Measurements from ENCODE around the gene TNC. TPM values are rescaled to one million over a fixed set of nuclear protein-coding genes. Genes with fewer than 3 reads are reported as not detected.

Gene TNC
- total RNA-seq, 1 donor from 2014 or later = 52.9 TPM

DNA sequence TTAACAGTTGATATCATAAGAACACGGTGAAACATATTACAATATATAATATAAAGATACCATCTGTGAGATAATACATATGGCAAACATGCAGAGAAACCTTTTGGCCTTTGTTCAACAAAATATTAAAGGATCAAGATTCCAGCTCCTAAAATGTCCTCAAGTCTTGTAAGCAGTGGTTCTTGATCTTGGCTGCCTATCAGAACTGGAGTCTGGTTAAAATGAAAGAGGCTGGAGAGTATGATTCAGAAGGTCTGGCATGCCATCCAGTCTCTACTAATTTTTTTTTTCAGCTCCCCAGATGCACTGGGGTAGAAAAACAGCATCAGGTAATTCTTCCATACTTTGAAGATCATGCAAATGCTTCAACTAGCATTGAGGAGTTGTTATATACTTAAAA lies 83.2 kb downstream of the TNC start:
- Histone ChIP-seq H3K27ac (no peak overlapping the region), H3K9me3 (no peaks in the 10 kb centered on the region), H3K36me3 (peaks cover 6% of the 10 kb centered on the region), H3K27me3 (no peaks in the 10 kb centered on the region), H3K4me1 (peaks cover 10% of the 10 kb centered on the region), H3K4me3 (no peak overlapping the region)
- intact Hi-C loops (cut with DNase I) = no loop called here
- TF ChIP-seq, protein P1, sequence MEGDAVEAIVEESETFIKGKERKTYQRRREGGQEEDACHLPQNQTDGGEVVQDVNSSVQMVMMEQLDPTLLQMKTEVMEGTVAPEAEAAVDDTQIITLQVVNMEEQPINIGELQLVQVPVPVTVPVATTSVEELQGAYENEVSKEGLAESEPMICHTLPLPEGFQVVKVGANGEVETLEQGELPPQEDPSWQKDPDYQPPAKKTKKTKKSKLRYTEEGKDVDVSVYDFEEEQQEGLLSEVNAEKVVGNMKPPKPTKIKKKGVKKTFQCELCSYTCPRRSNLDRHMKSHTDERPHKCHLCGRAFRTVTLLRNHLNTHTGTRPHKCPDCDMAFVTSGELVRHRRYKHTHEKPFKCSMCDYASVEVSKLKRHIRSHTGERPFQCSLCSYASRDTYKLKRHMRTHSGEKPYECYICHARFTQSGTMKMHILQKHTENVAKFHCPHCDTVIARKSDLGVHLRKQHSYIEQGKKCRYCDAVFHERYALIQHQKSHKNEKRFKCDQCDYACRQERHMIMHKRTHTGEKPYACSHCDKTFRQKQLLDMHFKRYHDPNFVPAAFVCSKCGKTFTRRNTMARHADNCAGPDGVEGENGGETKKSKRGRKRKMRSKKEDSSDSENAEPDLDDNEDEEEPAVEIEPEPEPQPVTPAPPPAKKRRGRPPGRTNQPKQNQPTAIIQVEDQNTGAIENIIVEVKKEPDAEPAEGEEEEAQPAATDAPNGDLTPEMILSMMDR (IDR thresholded peaks at IDR 0.05) = no peak
- peak; percentile 24 for ATAC-seq
- DNase-seq = no peak

DNA sequence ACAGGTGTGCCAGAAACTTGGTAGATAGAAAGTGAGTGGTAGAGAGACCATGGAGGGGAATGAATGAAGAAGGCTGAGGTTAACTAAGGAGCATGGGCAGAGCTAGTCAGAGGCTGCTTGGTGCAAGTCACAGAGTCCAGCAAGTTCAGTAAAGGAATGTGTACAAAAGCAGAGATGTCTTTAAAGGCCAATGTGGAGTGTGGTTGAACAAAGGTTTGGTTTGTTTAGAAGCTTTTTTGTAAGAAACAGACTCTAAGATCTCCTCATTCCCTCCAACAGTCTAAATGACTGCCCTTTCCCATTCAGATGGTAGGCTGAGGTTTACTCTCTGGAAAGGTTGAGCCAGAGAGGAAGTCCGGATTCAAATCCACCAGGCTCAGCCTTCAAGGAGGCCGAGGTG lies 84.2 kb downstream of the TNC start:
- no peak for DNase-seq
- no peak for ATAC-seq
- H3K4me3 ChIP-seq = no peak overlapping the region
- H3K27ac ChIP-seq = no peak overlapping the region
- intact Hi-C loops (cut with DNase I) = no loop called here
- no peaks in the 10 kb centered on the region for H3K9me3 ChIP-seq
- TF ChIP-seq, protein P1 (IDR thresholded peaks at IDR 0.05) = no peak
- no peaks in the 10 kb centered on the region for H3K27me3 ChIP-seq
- peaks cover 6% of the 10 kb centered on the region for H3K36me3 ChIP-seq
- peaks cover 10% of the 10 kb centered on the region for H3K4me1 ChIP-seq

DNA sequence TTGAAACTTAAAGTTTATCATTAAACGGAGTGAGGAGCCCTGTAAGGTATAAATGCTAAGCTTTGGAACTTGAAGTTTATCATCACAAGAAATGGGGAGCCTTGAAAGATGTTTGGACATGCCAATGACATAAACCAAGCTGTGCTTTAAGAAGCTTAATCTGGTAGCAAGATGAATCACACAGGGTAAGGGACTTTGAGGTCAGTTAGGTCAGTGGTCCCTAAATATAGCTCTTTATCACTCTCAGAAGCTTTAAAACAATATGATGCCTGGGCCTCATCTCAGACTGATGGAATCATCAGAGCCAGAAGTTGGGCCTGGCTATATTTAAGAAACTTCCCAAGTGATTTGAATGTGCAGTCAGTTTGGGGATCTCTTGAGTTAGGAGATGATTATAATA lies 85.7 kb downstream of the TNC start:
- Histone ChIP-seq H3K36me3 (peaks cover 6% of the 10 kb centered on the region), H3K4me1 (peaks cover 10% of the 10 kb centered on the region), H3K4me3 (no peak overlapping the region), H3K27me3 (no peaks in the 10 kb centered on the region), H3K27ac (no peak overlapping the region), H3K9me3 (no peaks in the 10 kb centered on the region)
- ATAC-seq (no peak), DNase-seq (no peak)
- TF ChIP-seq, protein P1 (IDR thresholded peaks at IDR 0.05) = no peak
- intact Hi-C loops (cut with DNase I) = no loop called here

DNA sequence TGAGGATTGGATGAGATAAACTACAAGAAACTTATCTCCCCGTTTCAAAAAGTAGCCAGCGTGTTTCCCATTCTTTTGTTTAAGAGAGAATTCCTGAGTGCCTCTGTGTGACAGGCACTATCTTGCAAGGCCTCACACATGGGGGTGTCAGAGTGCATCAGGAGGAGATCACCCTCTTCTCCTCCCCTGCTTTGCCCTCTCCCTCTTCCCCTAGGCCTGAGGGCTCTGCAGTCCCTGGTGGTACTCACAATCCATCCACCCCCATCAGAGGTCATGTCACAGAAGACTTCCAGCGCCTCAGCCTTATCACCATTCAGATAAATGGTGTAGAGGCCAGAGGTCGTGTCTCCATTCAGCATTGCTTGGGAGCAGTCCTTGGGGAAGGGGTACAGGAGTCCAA lies 88.0 kb downstream of the TNC start:
- Histone ChIP-seq H3K36me3 (peaks cover 6% of the 10 kb centered on the region), H3K4me3 (no peak overlapping the region), H3K9me3 (no peaks in the 10 kb centered on the region), H3K4me1 (no peaks in the 10 kb centered on the region), H3K27me3 (no peaks in the 10 kb centered on the region), H3K27ac (no peak overlapping the region)
- ATAC-seq (no peak), DNase-seq (no peak)
- TF ChIP-seq, protein P1 (IDR thresholded peaks at IDR 0.05) = no peak
- intact Hi-C loops (cut with DNase I) = no loop called here

DNA sequence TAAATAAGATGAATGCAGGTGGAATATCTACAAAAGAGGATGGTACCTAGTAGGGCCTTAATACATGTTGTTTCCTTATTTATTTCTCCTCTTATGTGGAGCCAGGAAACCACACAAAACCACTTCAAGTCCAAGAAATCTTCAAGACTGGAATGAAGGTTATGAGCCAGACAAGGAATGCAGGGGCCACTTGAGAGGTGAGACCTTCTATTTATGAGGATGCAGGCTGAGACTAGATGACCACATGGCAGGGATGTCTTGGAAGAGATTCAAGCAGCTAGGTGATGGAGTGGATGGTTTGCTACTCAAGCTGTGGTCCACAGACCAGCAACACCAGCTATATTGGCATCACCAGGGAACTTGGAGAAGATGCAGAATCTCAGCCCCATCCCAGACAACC lies 92.2 kb downstream of the TNC start:
- Histone ChIP-seq H3K4me1 (no peaks in the 10 kb centered on the region), H3K27me3 (no peaks in the 10 kb centered on the region), H3K27ac (no peak overlapping the region), H3K4me3 (no peak overlapping the region), H3K9me3 (no peaks in the 10 kb centered on the region), H3K36me3 (peaks cover 6% of the 10 kb centered on the region)
- TF ChIP-seq, protein P1 (IDR thresholded peaks at IDR 0.05) = no peak
- intact Hi-C loops (cut with DNase I) = no loop called here
- ATAC-seq (no peak), DNase-seq (no peak)

DNA sequence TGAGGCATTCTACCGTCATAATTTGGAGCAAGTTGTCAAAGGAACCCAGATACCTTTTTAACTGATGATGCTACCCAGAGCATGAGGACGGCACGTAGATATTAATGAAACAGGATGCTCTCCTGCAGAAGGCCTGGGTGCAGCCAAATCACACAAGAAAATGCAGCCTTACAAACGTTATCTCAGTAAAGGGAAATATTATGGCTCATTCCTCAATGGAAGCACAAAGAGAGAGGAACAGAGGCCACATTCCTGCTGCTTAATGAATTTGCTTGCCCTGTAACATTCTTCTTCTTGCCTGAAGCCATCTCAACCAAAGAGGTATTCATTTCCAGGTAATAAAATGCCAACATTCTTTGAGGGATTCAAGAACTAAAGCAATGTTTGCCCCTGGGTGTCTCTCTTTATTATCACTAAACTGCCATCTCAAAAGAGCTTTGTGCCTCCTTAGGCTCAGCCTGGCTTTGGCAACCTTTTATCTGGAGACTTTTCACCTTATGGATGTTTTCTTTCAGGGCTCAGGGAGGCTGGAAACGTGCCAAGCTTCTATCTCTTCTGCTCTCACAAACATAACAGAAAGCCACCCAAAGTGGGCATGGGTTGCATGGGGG lies 92.9 kb downstream of the TNC start:
- Histone ChIP-seq H3K4me3 (no peak overlapping the region), H3K9me3 (no peaks in the 10 kb centered on the region), H3K27me3 (no peaks in the 10 kb centered on the region), H3K36me3 (no peaks in the 10 kb centered on the region), H3K27ac (no peak overlapping the region), H3K4me1 (no peaks in the 10 kb centered on the region)
- ATAC-seq (no peak), DNase-seq (no peak)
- TF ChIP-seq, protein P1 (IDR thresholded peaks at IDR 0.05) = no peak
- intact Hi-C loops (cut with DNase I) = no loop called here

All from upper lobe of right lung (tissue), 1 donor.